ENCODE results near the gene BBLN.

DNA sequence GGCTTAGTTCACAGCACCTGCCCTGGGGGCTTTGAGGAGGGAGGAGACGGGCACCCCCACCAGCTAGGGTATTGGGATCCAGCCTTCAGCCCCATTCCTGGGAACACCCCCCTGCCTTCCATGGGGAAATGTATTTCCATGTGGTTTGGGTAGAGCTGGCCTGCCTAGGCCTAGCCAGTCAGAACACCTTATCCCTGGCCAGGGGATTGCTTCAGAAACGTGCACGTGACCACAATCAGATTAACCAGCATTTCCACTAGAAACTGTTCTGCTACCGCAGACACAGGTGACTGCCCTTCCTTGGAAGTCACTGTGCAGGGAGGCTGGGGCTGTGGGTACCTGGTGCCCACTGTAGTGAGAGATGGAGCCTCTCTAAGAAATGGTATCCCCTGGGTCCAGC, 14.0 kb downstream of the BBLN start:
- TF ChIP-seq, protein P1, sequence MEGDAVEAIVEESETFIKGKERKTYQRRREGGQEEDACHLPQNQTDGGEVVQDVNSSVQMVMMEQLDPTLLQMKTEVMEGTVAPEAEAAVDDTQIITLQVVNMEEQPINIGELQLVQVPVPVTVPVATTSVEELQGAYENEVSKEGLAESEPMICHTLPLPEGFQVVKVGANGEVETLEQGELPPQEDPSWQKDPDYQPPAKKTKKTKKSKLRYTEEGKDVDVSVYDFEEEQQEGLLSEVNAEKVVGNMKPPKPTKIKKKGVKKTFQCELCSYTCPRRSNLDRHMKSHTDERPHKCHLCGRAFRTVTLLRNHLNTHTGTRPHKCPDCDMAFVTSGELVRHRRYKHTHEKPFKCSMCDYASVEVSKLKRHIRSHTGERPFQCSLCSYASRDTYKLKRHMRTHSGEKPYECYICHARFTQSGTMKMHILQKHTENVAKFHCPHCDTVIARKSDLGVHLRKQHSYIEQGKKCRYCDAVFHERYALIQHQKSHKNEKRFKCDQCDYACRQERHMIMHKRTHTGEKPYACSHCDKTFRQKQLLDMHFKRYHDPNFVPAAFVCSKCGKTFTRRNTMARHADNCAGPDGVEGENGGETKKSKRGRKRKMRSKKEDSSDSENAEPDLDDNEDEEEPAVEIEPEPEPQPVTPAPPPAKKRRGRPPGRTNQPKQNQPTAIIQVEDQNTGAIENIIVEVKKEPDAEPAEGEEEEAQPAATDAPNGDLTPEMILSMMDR (IDR thresholded peaks at IDR 0.05): no peak
- TF ChIP-seq EZH2 (IDR thresholded peaks at IDR 0.05) (no peak), EZH2phosphoT487 (IDR thresholded peaks at IDR 0.05) (no peak)
